ENCODE data around the gene DNAAF5.

The DNAAF5 gene

GRCh38 chr7:707296-708000, 19.1 kb upstream of the DNAAF5 start:
- no peak for DNase-seq

DNA sequence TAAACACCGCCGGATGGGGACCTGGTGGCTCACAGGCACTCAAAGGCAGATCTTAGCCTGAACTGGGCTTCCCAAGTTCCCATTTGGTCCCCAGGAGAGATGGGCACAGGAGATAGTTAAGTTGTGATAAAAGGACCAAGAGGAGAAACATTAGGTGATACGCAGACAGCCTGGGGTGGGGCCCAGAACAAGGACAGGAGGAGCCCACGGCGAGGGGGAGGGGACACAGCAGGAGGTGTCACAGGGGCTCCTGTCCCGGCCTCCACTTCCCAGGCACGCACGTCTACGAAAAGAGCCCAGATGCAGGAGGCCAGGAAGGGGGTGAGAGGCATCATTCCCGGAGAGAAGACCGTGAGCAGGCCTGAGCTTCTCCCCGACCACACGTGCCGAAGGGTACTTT, 16.3 kb upstream of the DNAAF5 start:
- DNase-seq: no peak

- no peak for DNase-seq
Observed at GRCh38 chr7:711093-711921, 15.2 kb upstream of the DNAAF5 start.

DNA sequence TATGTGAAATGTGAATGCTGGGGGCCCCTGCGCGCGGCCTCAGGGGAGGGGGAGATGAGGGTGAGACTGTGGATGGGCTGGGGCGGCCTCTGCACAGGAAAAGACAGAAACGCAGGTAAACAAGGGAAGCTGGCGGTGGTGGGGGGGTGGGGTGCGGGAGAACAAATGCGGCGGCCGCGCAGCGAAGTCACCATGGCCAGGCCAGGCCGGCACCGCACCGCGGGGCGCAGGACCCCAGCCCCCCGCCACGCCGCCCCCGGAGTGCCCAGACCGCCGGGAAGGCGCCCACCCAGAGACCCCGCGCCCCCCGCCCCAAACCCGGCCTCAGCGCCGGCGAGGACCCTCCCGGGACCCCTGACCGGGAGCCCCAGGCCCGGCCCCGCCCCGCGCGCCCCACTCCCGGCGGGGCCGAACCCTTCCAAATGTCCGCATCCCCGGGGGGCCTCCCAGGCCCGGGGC, 14.5 kb upstream of the DNAAF5 start:
- no peak for DNase-seq

GRCh38 chr7:712381-713138, 13.9 kb upstream of the DNAAF5 start:
- DNase-seq: no peak

- DNase-seq: no peak
Observed at GRCh38 chr7:713139-713457, 13.4 kb upstream of the DNAAF5 start.

GRCh38 chr7:713488-714230, 12.8 kb upstream of the DNAAF5 start:
- no peak for DNase-seq

DNA sequence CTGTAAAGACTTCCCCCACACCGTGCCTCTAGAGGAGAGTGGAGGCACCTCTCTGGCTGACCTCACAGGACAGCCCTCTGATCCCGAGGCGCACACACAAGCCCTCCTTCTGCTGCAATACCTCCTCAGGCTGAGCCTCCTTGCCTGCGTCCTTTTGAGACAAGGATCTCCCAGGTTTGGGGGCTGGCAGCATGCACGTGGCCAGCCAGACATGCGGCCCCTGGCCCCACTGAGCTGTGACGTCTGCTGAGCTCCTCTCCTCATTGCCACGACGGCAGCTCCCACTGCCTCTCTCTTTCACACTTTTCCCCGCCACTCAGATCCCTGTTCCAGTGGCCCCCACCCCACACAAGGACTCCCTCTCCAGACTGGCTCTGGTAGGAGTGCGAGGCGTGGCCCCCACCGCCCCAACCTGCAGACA, 12.2 kb upstream of the DNAAF5 start:
- DNase-seq: no peak

- DNase-seq: no peak
Observed at GRCh38 chr7:716222-716621, 10.3 kb upstream of the DNAAF5 start.

- DNase-seq: no peak
Observed at GRCh38 chr7:716636-717035, 9.9 kb upstream of the DNAAF5 start.

DNA sequence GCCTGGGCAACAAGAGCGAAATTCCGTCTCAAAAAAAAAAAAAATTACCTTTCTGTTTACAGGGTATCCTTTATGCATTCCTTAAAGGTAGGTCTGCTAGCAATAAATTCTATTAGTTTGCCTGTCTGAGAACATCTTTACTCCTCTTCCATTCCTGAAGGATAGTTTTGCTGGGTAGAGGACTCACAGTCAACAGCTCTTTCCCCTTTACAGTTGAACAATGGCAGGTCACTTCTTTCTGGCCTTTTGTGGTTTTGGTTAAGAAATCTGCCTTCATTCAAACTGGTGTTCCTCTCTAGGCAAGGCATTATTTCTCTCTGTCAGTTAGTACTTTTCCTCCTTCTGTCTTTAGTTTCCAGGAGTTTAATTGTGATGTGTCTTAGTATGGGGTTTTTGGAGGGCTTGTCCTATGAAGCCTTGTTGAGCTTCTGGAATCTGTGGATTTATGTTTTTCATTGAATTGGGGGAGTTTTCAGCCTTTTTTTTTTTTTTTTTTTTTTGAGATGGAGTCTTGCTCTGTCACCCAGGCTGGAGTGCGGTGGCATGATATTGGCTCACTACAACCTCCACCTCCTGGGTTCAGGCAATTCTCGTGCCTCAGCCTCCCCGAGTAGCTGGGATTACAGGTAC, 4.8 kb upstream of the DNAAF5 start:
- no peak for DNase-seq

- DNase-seq: no peak
Observed at GRCh38 chr7:723541-723940, 3.0 kb upstream of the DNAAF5 start.

GRCh38 chr7:724298-724697, 2.2 kb upstream of the DNAAF5 start:
- DNase-seq: no peak

DNA sequence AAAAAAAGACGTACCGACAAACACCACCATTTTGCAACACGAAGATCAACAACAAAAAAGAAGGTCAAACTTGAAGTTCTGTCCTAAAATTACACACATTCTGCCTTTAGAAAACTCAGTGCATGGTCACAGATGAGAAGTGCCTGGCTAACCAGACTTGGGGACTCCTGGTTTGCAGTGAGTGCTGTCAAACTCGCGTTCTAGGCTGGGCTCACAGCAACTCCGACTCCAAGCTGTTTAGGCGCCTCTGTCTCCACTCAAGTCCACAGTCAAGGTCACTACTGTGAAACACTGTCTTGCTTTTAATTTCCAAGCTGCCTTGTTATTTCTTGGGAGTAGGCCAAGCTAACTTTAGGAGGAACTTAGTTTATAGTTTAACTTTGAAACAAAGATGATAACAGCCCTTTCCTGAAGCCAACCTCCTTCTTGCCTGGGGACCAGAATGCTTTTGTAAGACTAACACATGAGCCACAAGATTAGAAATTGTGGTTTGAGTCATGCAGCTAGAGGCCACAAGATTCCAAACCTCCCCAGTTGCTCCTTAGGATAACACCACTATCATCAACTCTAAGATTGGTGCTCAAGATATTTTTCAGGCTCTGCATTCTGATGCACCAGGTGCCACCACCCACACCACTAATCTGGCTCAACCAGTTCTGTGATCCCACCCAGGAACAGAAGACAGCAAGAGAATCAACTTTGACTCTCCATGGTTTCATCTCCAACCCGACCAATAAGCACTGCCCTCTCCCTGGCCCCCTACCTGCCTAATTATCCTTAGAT, 1.1 kb upstream of the DNAAF5 start:
- DNase-seq: no peak

DNA sequence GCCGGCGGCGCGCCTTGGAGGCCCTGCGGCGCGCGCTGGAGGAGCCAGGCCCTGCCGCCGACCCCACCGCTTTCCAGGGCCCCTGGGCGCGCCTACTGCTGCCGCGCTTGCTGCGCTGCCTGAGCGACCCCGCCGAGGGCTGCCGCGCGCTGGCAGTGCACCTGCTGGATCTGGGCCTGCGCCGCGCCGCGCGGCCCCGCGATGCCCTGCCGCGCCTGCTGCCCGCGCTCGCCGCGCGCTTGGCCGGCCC, 280 bp downstream of the DNAAF5 start:
- DNase-seq: no peak

- DNase-seq: peak; percentile 79
Observed at GRCh38 chr7:727104-727805, 756 bp downstream of the DNAAF5 start, which contains the start of gene PRKAR1B. PRKAR1B (minus strand) TSS chr7:727281; CDS start chr7:711505, 15,776 bp downstream.

DNA sequence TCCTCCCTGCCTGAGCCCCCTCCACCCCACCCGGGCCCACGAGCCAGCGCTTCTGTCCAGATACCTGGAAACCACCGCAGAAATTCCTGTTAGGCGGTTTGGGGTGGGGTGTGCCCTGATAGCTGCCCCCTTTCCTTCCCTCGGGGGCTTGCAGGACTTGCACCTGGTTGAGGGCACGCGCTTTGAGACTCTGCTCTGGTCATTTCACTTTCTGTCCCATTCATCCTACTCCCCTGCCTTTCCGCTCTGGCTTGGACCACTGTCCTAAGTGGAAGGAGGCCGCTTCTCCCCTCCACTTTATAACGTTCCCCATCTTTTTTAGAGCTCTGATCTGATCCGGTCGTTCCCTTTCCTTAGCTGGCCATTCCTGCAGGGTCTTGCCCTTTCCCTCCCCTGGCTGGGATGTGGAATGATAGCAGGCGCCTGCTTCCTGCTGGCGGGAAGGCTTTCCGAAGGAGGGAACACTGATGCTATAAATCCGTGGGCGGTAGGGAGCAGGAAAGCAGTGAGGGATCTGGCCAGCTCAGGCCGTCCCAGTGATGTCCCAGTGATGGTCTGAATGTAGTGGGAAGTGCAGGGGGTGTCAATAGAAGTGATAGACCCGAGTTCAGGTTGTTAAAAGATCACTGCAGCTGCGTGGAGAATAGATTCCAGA, 1.4 kb downstream of the DNAAF5 start:
- DNase-seq: peak; percentile 18

DNA sequence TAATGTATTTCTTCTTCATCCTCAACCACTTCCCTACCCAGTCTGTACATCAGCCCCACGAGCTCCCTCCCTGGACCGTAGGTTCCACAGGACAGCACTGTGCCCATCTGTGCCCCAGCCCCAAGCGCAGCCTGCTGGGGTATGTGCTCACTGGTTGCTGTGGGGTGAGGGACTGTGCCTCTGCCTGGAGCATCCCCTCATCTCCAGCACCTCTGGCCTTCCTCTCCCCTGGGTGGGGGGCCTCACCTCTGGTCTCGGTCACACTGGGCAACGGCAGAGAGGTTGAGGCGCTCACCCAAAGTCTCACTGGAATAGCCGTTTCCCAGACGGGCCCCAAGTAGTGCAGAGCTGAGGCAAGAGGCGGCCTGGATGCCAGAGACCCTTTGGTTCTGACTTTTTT, 2.1 kb downstream of the DNAAF5 start:
- DNase-seq: no peak

DNA sequence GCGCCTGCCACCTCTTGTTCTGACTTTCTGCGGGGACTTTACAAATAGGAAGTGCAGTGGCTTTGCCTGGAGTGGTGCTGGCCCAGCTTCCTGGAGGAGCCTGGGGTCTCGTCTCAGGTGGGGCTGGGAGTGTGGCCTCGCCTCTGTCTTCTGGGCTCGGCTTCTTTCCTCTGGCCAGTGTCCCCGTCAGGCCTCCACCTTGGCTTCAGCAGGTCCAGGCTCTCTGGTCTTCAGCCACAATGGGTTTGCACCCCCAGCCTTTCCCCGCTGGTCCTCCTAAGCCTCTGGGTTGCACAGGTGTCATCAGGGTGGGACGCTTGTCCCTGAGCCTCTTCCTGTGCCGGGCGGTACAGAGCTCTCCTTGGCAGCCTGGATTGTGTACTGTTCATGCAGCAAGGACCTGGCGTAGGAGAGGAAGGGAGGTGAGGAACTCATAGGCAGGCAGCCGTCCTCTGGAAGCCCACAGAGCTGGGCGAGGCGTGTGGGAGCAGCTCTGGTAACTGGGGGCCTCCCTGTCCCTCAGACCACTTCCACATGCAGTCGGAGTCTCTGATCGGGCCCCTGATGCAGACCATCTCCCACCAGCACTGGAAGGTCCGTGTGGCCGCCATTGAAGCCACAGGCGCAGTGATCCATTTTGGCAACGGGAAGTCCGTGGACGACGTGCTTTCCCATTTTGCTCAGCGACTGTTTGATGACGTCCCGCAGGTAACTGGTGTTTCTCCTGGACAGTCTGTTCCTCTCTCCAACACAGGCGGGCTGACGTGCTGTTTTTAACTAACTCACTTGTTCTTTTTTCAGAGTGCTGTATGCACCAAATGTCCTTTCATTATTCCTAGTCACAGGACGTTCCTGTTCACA, 2.9 kb downstream of the DNAAF5 start:
- no peak for DNase-seq

All from RPMI8226 (cell line).